GDM1 (cell line): Measurements from ENCODE around the gene ANKRD11.
A peak's percentile ranks its signal among the peaks of the same experiment; 100 is the strongest.
"Not testable (repeated sequence)": the region's sequence is repeated elsewhere in the genome, so short reads cannot be mapped to it uniquely, and the experiment has no call there.

Experiments
- DNase-seq: peaks from one replicate; lab custom pipeline; 2025; lab: John Stamatoyannopoulos, UW

ANKRD11 gene

DNA sequence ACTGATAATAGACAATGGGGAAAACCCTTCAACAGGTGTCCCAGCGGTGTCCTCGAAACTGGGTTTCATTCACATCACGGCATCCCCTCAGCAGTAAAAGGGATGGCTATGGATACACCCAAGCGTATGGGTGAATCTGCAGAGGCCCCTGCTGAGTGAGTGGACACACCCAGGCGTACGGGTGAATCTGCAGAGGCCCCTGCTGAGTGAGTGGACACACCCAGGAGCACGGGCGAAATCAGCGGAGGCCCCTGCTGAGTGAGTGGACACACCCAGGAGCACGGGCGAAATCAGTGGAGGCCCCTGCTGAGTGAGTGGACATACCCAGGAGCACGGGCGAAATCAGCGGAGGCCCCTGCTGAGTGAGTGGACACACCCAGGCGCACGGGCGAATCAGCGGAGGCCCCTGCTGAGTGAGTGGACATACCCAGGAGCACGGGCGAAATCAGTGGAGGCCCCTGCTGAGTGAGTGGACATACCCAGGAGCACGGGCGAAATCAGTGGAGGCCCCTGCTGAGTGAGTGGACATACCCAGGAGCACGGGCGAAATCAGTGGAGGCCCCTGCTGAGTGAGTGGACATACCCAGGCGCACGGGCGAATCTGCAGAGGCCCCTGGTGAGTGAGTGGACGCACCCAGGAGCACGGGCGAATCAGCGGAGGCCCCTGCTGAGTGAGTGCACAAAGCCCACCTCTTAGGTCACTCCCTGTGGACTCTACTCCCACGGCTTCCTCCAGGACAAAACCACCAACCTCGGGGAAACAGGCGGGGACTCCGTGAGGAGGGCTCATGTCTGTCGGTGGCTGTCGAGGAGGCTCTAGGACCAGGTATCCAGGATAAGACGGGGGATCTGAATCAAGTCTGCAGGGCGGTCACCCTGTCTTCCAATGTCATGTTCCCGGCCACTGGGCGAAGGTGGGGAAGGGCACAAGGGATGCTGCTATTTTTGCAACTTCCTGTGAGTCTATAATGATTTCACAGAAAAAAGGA, 161.7 kb downstream of the ANKRD11 start:
- DNase-seq: not testable (repeated sequence)

DNA sequence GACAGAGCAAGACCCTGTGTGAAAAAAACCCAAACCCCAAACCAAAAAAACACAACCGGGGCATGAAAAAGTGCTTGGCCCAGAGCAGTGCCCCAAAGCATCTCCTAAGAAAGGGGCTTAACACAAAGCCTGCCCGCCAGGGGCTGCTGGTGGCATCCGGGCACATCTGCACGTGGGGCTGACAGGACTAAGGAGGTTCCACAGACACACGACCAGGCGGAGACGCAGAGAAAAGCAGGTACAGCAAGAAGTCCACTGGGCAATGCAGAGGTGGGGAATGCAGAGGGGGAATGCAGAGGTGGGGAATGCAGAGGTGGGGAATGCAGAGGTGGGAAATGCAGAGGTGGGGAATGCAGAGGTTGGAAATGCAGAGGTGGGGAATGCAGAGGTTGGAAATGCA, 163.6 kb downstream of the ANKRD11 start:
- DNase-seq: no peak

DNA sequence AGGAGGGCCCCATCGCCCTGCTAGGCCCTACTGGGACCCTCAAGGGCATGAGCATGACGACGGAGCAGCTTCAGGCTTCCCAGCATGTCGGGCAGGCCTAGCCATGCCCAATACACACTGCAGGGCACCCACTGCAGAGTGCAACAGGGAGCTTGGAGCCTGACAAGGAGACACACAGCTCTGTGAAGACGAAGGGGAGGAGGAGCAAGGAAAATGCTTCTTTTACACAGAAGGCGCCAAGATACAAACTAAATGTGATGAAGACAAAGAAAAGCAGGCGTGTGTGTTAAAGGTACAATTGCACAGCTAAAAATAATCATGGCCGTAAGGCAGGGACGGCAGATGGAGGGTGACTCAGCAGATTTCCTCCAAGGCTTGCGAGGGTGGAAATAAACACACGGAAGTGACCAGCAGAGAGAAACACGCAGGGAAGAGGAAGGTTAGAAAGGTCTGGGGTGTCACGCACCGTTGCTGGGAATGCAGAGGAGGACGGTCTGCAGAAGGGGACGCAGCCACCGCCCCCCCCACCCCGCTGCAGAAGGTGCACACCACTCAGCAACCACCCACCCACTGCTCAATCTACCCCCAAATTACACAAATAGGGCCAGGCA, 164.4 kb downstream of the ANKRD11 start:
- peak; percentile 57 for DNase-seq

DNA sequence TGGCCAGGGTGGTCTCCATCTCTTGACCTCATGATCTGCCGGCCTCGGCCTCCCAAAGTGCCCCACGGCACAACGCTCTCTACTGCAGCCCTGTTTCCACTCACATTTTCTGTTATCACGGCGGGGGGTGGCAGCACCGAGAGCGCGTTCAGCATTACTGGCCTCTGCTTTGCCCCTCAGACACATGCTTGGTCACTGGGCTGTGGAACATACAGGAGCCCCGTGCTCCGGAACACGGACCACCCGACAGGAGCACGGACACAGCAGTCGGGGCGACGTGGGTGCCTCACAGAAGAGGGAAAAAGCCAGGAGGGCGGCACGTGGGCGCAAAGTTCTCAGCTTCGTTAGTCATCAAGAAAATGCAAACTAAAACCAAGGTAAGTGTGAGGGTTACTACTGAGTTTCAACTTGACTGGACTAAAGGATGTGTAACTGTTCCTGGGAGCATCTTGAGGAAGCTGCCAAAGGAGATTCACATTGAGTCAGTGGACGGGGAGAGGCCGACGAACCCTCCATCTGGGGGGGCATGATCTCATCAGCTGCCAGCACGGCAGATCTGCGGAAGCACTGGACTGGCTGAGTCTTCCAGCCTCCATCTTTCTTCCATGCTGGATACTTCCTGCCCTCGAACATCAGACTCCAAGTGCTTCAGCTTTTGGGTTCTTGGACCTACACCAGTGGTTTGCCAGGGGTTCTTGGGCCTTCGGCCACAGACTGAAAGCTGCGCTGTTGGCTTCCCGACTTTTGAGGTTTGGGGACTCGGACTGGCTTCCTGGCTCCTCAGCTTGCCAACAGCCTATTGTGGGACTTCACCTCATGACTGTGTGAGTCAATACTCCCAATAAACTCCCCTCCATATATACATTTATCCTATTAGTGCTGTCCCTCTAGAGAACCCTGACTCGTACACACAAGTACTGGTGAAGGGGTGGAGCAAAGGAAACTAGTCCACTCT, 166.0 kb downstream of the ANKRD11 start:
- no peak for DNase-seq

DNA sequence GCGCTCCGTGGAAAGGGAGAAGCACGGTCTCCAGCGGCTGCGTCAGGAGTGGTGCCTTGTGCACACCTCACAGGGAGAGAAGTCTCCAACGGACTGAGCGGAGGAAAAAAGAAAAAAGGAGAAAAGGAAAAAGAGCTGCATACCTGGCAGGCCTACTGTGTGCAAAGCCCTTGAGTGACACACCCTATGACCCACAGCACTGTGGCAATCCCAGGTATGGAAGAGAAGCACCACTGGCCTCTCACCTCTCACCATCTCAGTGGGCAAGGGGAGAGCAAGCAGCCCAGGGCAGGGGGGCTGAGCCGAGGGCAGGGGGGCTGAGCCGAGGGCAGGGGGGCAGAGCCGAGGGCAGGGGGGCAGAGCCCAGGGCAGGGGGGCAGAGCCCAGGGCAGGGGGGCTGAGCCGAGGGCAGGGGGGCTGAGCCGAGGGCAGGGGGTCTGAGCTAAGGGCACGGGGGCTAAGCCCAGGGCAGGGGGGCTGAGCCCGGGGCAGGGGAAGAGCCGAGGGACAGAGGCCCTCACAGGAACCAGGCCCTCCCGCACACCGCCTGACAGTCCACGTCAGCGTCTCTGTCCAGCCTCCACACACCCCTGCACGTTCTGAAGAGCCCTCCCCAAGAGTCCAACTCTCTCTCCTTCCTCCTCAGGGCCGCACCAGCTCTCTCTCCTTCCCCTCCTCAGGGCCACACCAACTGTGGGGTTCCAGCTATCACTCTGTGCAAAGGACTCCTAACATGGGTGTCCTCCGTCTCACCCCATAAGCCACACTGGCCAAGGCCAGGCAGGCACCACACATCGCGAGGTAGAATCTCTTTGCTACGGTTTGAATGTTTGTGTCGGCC, 167.0 kb downstream of the ANKRD11 start:
- DNase-seq: no peak

DNA sequence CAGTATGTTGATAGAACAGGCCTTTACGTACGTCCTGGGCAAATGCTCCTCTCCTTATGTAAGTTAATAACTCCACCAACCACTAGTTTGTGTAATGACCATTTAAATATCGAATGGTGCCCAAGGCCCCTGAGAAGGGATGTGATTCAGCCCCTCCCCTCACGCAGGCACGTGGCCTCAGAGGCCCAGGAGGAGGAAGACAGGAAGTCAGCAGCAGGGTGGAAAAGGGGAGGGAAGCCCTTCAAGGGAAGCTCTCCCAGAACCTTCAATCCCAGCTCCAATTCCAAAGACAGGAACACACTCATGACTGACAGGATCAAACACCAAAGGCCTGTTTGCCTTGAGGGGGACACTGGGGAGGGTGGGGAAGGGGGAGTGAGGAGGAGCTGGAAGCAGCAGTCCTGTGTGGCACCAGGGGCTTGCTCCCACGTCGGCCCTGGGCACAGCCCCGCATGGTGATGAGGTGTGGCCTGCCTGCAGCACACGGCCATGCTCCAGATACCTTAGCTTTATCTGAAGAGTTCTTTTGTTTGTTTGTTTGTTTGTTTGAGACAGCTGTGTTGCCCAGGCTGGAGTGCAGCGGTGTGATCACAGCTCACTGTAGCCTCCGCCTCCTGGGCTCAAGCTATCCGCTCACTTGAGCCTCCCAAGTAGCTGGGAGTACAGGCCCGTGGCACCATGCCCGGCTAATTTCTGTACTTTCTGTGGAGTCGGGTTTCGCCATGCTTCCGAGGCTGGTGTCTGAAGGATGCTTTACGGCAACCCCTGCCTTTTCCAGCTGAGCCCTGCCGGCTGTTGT, 167.8 kb downstream of the ANKRD11 start:
- no peak for DNase-seq

DNA sequence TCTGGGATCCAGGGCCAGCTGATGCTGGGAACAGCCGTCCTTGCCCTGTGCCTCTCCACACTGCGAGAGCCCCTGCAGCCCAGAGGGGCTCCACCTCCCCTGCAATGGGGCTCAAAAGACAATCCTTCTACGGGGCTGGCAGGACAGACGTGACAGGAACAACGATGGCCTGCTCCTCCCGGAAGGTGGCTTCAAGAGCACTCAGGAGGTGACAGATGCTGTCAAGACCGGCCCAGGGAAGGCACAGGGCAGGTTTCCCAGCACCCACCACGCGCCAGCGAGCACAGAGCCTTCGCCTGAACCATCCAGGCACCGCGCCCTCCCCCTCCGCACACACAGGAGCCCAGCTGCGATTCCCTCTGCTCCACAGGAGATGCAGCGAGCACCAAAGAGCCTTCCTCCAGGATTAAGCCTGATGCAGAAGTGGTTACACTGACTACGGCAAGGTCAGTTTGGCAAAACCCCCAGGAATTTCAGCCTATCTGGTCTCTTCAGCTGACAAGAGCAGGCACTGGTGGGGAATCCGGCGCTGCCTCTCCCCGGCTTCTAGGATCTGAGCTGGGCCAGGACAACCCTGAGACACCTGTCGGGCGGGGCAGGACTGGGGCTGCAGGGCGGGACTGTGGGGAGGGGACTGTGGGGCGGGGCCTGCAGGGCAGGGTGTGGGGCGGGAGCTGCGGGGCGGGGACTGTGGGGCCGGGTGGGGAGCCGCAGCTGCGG, 169.4 kb downstream of the ANKRD11 start:
- no peak for DNase-seq

DNA sequence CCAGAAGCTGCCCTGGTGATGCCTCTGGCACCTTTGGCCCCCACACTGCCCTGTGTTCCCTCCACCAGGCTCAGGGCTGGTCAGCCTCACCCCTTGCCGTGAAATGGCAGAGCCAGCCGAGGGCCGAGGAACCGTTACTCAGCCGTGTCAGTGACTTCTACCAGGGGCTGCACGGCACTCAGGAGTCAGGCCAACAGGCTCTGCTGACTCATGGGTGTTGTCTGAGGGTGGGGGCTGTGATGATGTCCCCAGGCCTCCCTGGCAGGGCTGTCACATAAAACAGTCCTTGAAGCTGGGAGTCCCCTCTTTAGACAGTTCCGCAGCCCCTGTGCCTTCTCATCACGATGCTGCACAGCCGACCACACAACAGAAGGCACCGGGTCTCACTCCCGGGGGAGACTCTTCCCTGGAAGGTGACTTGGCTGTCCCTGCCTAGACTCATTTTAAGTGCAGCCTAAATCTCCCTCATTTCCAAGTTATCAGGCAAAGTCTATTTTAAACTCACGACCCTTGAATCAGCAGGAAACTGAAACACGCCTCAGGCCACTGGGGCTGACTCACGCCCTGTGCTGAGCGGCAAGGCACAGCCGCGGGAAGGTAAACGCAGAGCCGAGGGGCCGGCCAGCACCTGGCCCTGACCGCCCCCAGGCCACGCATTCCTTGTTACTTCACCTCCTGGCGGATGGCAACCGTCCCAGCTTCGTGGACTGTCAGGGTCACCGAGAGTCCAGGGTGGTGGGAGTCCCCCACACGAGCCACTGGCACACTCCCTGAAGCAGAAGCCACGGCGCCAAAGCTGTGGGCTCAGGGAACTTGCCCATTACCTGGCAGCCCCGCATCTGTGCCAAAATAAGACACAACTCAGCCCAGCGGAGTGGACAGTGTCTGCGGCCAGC, 170.2 kb downstream of the ANKRD11 start:
- DNase-seq: no peak

DNA sequence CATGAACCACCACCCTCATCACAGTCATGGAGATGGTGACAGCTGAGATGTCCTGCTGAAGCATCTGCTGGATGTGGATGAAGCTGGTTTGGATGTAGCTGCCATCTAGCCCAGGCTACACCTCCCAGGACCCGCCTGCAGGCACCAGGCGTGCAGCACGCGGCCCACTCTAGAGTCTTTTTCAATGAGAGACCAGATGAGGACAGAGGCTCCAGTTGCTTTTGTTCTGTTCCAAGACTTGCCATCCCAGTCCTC, 170.8 kb downstream of the ANKRD11 start:
- DNase-seq: no peak

DNA sequence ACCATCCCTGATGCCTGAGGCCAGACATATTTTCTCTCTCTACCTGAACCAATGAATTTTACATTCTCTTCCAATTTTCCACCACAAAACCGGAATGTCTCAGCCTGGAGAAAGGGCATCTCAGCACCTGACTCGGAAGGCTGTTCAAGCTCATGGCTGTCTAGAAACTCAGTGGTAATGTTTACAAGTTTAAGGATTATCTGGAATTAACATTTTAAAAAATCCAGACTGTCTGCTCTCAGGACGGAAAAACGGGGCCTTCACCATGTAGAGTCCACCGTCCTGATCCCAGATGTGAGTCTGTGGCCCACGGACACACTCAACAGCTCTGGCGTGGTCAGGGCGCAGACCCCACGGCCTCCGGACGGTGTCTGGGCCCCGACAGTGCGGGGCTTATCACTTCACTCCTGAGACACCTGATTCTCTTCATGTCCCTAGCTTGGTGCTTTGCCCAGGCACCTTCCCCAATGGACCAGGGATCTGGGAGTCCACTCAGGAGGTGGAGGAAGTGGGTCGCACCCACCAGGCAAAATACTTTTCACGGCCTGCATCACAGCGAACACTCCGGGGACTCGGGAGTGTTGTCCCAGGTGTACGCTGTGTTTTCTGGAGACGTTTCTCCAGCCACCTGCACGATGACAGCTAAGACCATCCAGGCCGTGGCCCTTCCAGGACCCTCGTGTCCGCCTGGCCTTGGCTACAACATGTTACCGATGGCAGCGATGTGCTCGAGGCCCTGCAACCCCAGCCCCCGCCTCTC, 171.3 kb downstream of the ANKRD11 start:
- no peak for DNase-seq

DNA sequence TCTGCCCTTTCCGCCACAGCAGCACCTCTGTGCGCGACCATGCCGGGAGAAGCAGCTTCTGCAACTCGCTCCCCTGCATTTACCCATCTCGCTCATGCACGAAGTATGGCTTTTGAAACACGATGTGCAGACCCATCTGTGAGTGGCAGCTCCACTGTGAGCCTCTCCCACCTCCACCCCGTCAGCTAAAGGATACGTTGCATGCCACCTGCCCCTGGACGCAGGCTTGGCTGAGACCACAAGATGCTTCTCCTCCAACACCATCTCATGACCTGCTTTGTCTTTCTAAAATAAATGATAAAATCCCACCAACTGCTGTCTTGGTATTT, 172.0 kb downstream of the ANKRD11 start:
- DNase-seq: no peak

DNA sequence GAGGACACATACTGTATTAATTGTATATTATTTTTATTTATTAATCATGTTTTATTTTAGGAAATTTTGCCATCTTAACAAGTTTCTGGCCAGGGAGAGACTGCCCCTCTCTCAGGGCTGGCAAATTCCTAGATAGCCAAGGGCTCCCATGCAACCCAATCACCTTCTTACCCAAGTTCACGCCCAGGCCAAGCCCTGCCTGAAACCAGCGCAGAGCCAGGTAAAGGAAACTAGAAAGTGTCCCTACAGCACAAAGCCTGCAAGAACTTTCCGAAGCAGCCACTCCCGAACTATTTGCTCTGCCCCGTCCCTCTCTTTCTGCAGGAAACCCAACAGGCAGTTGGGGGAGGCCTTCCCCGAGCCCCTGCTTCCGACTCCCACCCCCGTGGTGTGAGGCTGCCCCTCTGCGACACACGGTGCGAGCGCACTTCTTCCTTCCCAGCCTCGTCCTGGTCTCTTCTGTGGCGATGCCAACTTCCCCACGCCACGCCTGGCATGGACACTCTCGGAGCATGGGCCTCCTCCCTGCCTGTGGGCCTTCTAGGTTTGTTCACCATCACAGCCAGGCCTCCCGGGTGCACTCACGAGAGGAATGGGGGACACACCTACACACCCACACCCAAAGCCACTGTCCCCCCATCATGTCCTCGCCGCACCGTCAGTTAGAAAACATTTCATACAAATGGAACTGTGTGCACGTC, 172.5 kb downstream of the ANKRD11 start:
- DNase-seq: no peak

DNA sequence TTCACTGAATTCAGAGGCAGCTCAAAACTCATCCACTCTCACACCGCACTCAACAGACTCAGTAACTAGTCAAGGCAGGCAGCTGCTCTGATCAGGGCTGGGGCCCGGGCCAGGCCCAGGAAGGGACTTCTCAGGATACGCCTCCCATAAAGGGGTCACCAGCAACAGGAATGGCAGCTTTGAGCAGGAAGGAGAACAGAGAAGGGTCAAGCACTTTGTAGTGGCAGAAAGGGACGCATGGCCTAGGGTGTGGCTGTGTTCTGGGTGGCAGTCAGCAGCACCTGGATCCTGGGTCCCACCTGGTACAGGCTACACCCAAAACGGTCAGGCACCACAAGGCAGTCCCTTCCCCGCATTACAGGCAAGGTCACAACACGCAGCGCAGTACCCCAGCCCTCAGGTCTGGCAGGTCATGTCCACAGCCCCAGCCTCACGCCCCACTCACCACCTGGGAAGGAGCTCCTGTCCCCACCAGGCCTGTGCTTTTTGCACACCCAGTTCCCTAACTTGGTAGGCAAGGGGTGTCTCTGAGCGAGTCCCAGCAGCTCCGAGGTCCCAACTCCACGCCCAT, 173.2 kb downstream of the ANKRD11 start:
- DNase-seq: no peak

DNA sequence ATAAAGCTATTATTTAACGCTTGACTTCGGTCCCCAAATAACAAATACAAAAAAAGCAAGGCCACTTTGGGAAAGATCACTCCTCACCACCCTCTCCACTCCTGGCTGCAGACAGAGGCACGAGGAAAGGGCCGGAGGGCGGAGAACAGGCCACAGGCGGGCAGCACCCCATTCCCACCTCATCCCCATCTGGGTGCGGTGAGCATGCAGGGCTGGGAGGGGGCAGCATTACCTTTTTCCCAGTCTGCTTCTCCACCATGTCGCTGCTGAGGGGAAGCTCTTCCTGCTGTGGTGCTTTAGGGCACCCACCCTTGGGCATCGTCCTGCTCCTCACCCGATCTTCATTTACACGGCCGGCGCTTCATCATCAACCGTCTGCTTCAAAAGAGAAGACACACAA, 173.7 kb downstream of the ANKRD11 start:
- no peak for DNase-seq

DNA sequence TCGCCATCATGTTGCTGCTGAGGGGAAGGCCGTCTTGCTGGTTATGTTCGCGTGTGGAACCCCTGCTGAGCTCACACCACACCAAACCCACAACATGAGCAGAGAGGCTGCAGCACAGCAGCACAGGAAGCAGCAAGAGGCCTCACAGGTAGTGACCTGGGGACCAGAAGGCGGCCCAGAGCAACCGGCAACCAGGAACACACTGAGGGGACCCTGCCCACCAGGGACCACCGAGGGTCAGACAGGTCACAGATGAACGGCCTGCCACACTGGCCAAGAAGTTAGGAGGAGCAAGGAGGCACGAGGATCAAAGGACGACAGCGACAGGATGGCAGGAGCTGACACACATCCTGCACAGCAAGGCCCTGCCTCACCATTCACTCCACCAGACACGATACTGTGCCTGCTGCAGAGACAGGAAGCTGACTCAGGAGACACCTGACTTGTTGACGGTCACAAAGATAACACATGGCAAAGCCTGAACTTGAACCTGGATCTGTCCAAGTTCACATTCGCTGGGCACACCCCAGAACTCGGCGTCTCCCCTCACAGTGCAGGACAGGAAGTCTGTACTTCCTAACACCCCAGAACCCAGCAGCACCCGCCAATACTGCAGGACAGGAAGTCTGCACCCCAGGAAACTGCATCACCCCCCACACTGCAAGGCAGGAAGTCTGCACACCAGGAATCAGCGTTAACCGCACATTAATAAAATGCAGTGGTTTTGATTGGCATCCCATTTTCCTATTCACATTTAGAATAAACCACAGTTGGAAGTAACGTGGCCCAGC, 174.4 kb downstream of the ANKRD11 start:
- peak; percentile 81 for DNase-seq

DNA sequence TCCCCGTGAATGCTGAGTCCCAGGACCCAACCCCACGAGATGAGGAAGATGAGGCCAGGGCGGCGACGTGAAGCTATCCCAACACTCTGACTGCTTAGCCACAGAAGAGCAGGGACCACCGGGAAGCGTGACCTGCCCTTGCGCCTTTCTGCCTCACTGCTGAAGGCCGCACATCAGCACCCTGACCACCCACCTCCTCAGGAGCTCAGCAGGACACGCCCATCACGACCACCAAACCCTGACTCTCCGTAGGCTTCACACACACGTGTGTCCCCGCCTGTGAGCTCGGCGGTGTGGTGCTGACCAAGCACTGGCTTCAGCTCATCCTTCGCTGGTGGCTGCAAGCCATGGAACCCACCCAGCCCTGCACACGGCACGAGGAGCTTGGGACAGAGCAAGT, 175.1 kb downstream of the ANKRD11 start:
- DNase-seq: no peak

DNA sequence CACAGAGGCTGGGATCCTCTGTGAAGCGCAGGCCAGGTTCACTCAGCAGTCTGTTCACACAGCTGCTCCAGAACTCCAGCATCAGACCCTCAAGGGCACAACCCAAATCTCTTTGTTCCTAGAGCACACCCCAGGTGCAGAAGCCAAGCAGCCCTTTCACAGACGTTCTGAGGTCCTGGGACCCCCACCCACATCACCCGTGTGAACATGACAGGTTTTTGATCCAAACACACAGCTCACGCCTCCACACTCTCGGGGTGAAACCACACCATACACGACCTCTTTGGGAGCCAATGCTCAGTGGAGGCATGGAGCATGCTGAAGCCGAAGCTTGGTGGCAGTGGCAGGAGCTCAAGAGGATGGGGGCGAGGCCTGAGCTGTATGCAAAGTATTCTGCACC, 175.5 kb downstream of the ANKRD11 start:
- DNase-seq: no peak
